NOMO-1 (cell line): ENCODE data around the gene ZNF646.
A peak's percentile ranks its signal among the peaks of the same experiment; 100 is the strongest.

Experiments used
- DNase-seq, 2 experiments: peaks; one replicate each; lab custom pipeline; 2025; ENCODE audit not compliant: unreplicated experiment in 2 of 2; lab: John Stamatoyannopoulos, UW

ZNF646 gene

GRCh38 chr16:31063495-31063842 lies 10.8 kb upstream of the ZNF646 start:
- no peak for DNase-seq

- no peak for DNase-seq
These were observed 10.2 kb upstream of the ZNF646 start for GRCh38 chr16:31063843-31064611.

- DNase-seq = no peak
These were observed 9.2 kb upstream of the ZNF646 start for GRCh38 chr16:31064882-31065461.

GRCh38 chr16:31067342-31067741 lies 6.9 kb upstream of the ZNF646 start:
- no peak for DNase-seq

GRCh38 chr16:31071861-31072260 lies 2.4 kb upstream of the ZNF646 start:
- DNase-seq = no peak

GRCh38 chr16:31072540-31073141 lies 1.6 kb upstream of the ZNF646 start:
- peak; percentile 16 to 39 for DNase-seq

GRCh38 chr16:31073142-31073969 lies 866 bp upstream of the ZNF646 start:
- DNase-seq = peak; percentile 75 to 78

GRCh38 chr16:31074814-31075183 lies 577 bp downstream of the ZNF646 start:
- DNase-seq = no peak

GRCh38 chr16:31076319-31076718 lies 2.1 kb downstream of the ZNF646 start:
- DNase-seq = no peak

GRCh38 chr16:31077024-31077423 lies 2.8 kb downstream of the ZNF646 start:
- DNase-seq = no peak

- DNase-seq = no peak
These were observed 3.6 kb downstream of the ZNF646 start for GRCh38 chr16:31077592-31078396.

GRCh38 chr16:31078597-31079341 lies 4.5 kb downstream of the ZNF646 start:
- DNase-seq = no peak

- DNase-seq = peak; percentile 81
These were observed 5.2 kb downstream of the ZNF646 start for GRCh38 chr16:31079342-31079944.

- DNase-seq = no peak
These were observed 5.9 kb downstream of the ZNF646 start for GRCh38 chr16:31080035-31080629.

GRCh38 chr16:31080756-31081419 lies 6.7 kb downstream of the ZNF646 start:
- no peak for DNase-seq

- DNase-seq = no peak
These were observed 7.5 kb downstream of the ZNF646 start for GRCh38 chr16:31081428-31082351.

GRCh38 chr16:31082368-31083045 lies 8.3 kb downstream of the ZNF646 start:
- no peak for DNase-seq
